Esophagus muscularis mucosa (tissue), 4 donors: Measurements from ENCODE around the gene SOAT1. TPM values are rescaled to one million over a fixed set of nuclear protein-coding genes. Genes with fewer than 3 reads are reported as not detected.

Source experiments
- DNase-seq: peaks from one replicate; pipeline ENCODE4 v3.0.0-alpha.2; 2017; ENCODE audit errors: extremely low spot score
- H3K27ac ChIP-seq, 4 donors: fragments of 200-600 bp; sonication (generic); replicated peaks in 1 of 4; 1 replicate in 3 of 4; 2 replicates in 1 of 4; pipeline ENCODE4 v1.5.1; 2016 to 2019; ENCODE audit warnings: mild to moderate bottlenecking in 1 of 4
- H3K27me3 ChIP-seq, 4 donors: fragments of 200-600 bp; sonication (generic); one replicate each; pipeline versions ENCODE4 v1.5.1 to v1.6.0; 2016 to 2019
- H3K36me3 ChIP-seq, 4 donors: fragments of 200-600 bp; sonication (generic); one replicate each; pipeline ENCODE4 v1.5.1; 2016 to 2019
- H3K4me1 ChIP-seq, 4 donors: fragments of 200-600 bp; sonication (generic); one replicate each; pipeline ENCODE4 v1.5.1; 2016 to 2019
- H3K4me3 ChIP-seq, 4 donors: fragments of 200-600 bp; sonication (generic); 1 replicate in 2 of 4; 2 replicates in 2 of 4; pipeline ENCODE4 v1.5.1; 2016 to 2019; ENCODE audit warnings: mild to moderate bottlenecking in 4 of 4, moderate library complexity in 1 of 4
- H3K9me3 ChIP-seq, 4 donors: fragments of 200-600 bp; sonication (generic); 1 replicate in 3 of 4; 2 replicates in 1 of 4; pipeline ENCODE4 v1.5.1; 2016 to 2019
- EP300 ChIP-seq: sonication (generic); formaldehyde crosslinking; IDR thresholded peaks from one replicate; pipeline ENCODE4 v1.6.1; 2017; ENCODE audit warnings: antibody characterized with exemption
- POLR2A ChIP-seq: fragments of 450-650 bp; IDR thresholded peaks from one replicate; pipeline ENCODE4 v1.6.1; 2017; ENCODE audit warnings: antibody characterized with exemption, moderate library complexity, mild to moderate bottlenecking, low read depth
- POLR2AphosphoS5 ChIP-seq, 2 donors: sonication (generic); formaldehyde crosslinking; IDR thresholded peaks; one replicate each; pipeline ENCODE4 v1.6.1; 2017; ENCODE audit warnings: antibody characterized with exemption in 2 of 2
- WGBS: methylation state at CpG from one replicate; pipeline ENCODE4 v1.1.5; 2018; 5-methylcytosine and 5-hydroxymethylcytosine counted together
- intact Hi-C: fragments of 100-400 bp; cut with DNase I; formaldehyde crosslinking; loops from one replicate; pipeline ENCODE4 v1.15.1; 2023
- total RNA-seq, 4 donors: library from RNA; depleted of rRNA; stranded (reverse); fragments of >200 nt; gene quantifications; one replicate each; pipeline versions ENCODE4 v1.1.0 to v1.2.1, GENCODE V29; 2016
- TF ChIP-seq, protein P1 (sequence below), 3 experiments: fragments of 200-600 bp in 2 of 3; fragments of 450-650 bp in 1 of 3; sonication (generic) in 2 of 3; IDR thresholded peaks; one replicate each; pipeline ENCODE4 v1.5.1; 2017 to 2019; ENCODE audit warnings: antibody characterized with exemption in 3 of 3, mild to moderate bottlenecking in 2 of 3, moderate library complexity in 1 of 3

Gene SOAT1
- total RNA-seq, 4 donors from 2014 or later = 10.8 to 19.7 (median 13.2) TPM

- TF ChIP-seq, protein P1, sequence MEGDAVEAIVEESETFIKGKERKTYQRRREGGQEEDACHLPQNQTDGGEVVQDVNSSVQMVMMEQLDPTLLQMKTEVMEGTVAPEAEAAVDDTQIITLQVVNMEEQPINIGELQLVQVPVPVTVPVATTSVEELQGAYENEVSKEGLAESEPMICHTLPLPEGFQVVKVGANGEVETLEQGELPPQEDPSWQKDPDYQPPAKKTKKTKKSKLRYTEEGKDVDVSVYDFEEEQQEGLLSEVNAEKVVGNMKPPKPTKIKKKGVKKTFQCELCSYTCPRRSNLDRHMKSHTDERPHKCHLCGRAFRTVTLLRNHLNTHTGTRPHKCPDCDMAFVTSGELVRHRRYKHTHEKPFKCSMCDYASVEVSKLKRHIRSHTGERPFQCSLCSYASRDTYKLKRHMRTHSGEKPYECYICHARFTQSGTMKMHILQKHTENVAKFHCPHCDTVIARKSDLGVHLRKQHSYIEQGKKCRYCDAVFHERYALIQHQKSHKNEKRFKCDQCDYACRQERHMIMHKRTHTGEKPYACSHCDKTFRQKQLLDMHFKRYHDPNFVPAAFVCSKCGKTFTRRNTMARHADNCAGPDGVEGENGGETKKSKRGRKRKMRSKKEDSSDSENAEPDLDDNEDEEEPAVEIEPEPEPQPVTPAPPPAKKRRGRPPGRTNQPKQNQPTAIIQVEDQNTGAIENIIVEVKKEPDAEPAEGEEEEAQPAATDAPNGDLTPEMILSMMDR (IDR thresholded peaks at IDR 0.05) = no peak
- Histone ChIP-seq H3K4me1 (peaks cover 0 to 5% (median 0%) of the 10 kb centered on the region in 4 donors), H3K27ac (no peak overlapping the region), H3K36me3 (peaks cover 0 to 22% (median 3%) of the 10 kb centered on the region in 4 donors), H3K9me3 (no peaks in the 10 kb centered on the region), H3K4me3 (no peak overlapping the region), H3K27me3 (no peaks in the 10 kb centered on the region)
- intact Hi-C loops = no loop called here
- WGBS = 98% methylated on average over 5 of the region's 5 CpGs
- no peak for DNase-seq
Measured at GRCh38 chr1:179321533-179322216, 28.1 kb downstream of the SOAT1 start.

DNA sequence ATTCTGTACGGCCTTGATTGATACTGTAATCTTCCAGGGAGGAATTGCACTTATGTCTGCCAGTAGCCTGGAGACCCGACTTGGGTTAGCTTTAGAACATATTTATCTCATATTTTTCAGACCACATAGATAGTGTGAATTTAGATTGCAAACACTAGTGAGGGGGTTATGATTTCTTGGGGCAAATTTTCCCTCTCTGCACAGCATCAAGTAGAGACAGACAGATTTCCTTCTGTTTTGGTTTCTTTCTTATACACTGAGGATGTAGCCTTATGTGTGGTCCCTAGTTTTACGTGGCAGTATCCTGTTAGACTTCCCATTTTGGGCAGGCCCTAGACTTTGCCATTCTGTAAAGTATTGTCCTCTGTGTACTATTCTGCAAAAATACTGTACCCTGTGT lies 29.0 kb downstream of the SOAT1 start:
- no peak overlapping the region for H3K4me3 ChIP-seq

GRCh38 chr1:179323436-179323835 lies 29.8 kb downstream of the SOAT1 start:
- TF ChIP-seq POLR2AphosphoS5 (IDR thresholded peaks at IDR 0.05) = no peak
- TF ChIP-seq EP300 = no peak
- TF ChIP-seq, protein P1 (IDR thresholded peaks at IDR 0.05) = no peak
- no peak for TF ChIP-seq POLR2A

More for the DNA sequence above, 29.0 kb downstream of the SOAT1 start:
- no peak for DNase-seq
- peaks cover 0 to 5% (median 0%) of the 10 kb centered on the region in 4 donors for H3K4me1 ChIP-seq
- H3K27me3 ChIP-seq = no peaks in the 10 kb centered on the region
- WGBS = 70% methylated on average over 3 of the region's 3 CpGs
- intact Hi-C loops = no loop called here
- no peak for TF ChIP-seq EP300
- TF ChIP-seq, protein P1 (IDR thresholded peaks at IDR 0.05) = no peak
- no peak for TF ChIP-seq POLR2A
- no peak for TF ChIP-seq POLR2AphosphoS5 (IDR thresholded peaks at IDR 0.05)
- H3K36me3 ChIP-seq = peaks cover 0 to 26% (median 3%) of the 10 kb centered on the region in 4 donors
- H3K27ac ChIP-seq = no peak overlapping the region
- H3K9me3 ChIP-seq = no peaks in the 10 kb centered on the region

GRCh38 chr1:179325836-179326235 lies 32.2 kb downstream of the SOAT1 start:
- 57% methylated on average over 2 of the region's 2 CpGs for WGBS
- Histone ChIP-seq H3K27ac (no peak overlapping the region), H3K9me3 (no peaks in the 10 kb centered on the region), H3K27me3 (no peaks in the 10 kb centered on the region), H3K36me3 (peaks cover 0 to 23% (median 3%) of the 10 kb centered on the region in 4 donors), H3K4me3 (no peak overlapping the region), H3K4me1 (peaks cover 0 to 5% (median 0%) of the 10 kb centered on the region in 4 donors)
- DNase-seq = no peak
- TF ChIP-seq POLR2A (no peak), EP300 (no peak), POLR2AphosphoS5 (IDR thresholded peaks at IDR 0.05) (no peak)
- TF ChIP-seq, protein P1 (IDR thresholded peaks at IDR 0.05) = no peak
- intact Hi-C loops = no loop called here

More at GRCh38 chr1:179323436-179323835, 29.8 kb downstream of the SOAT1 start:
- Histone ChIP-seq H3K4me1 (peaks cover 0 to 5% (median 0%) of the 10 kb centered on the region in 4 donors), H3K36me3 (peaks cover 0 to 26% (median 3%) of the 10 kb centered on the region in 4 donors), H3K27me3 (no peaks in the 10 kb centered on the region), H3K4me3 (no peak overlapping the region), H3K9me3 (no peaks in the 10 kb centered on the region), H3K27ac (no peak overlapping the region)
- no peak for DNase-seq
- 82% methylated on average over 4 of the region's 4 CpGs for WGBS
- intact Hi-C loops = no loop called here

DNA sequence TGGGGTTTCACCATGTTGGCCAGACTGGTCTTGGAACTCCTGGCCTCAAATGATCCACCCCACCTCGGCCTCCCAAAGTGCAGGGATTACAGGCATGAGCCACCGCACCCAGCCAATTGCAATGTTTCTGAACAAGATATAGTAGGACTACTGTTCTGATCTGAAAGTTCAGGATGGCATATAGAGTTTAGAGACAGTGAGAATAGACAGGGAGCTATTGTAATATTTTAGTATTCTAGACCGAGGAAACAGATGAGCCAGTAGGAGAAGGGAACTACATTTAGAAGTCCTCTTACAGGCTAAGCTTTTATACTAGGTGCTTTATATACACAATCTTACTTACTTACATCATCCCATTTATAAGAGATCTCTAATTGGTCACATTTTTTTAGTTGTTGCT lies 33.1 kb downstream of the SOAT1 start:
- intact Hi-C loops = no loop called here
- 92% methylated on average over 3 of the region's 3 CpGs for WGBS
- DNase-seq = no peak

More for the DNA sequence above, 33.1 kb downstream of the SOAT1 start:
- Histone ChIP-seq H3K4me3 (no peak overlapping the region), H3K36me3 (peaks cover 0 to 17% (median 3%) of the 10 kb centered on the region in 4 donors), H3K4me1 (peaks cover 0 to 5% (median 0%) of the 10 kb centered on the region in 4 donors), H3K27ac (no peak overlapping the region), H3K27me3 (no peaks in the 10 kb centered on the region), H3K9me3 (no peaks in the 10 kb centered on the region)
- TF ChIP-seq POLR2A = no peak
